Activated T-helper 2 cell treated with anti-CD3 and anti-CD28 coated beads, Interferon-gamma antibody, Interleukin-2, Interleukin-4, amounts not matched to agents 10 μg/mL and 5 μg/mL and 100 μg/mL, durations not matched to agents 14 hours and 24 hours and 36 hours (primary cell): ENCODE results near the gene GLTP. TPM values are rescaled to one million over a fixed set of nuclear protein-coding genes. Genes with fewer than 3 reads are reported as not detected.
"Not testable (repeated sequence)": the region's sequence is repeated elsewhere in the genome, so short reads cannot be mapped to it uniquely, and the experiment has no call there.

Experiments used
- DNase-seq: peaks from one replicate; pipeline ENCODE4 v3.0.0; 2021; ENCODE audit warnings: low spot score
- H3K27ac Mint-ChIP-seq: one replicate; pipeline ENCODE4 v1.8.0; 2021; ENCODE audit warnings: mixed read lengths
- H3K27me3 Mint-ChIP-seq: one replicate; pipeline ENCODE4 v1.8.0; 2021; ENCODE audit warnings: low read depth, mixed read lengths
- H3K36me3 Mint-ChIP-seq: one replicate; pipeline ENCODE4 v1.8.0; 2021; ENCODE audit warnings: low read depth, mixed read lengths
- H3K4me1 Mint-ChIP-seq: one replicate; pipeline ENCODE4 v1.8.0; 2021; ENCODE audit warnings: low read depth, mixed read lengths
- H3K4me3 Mint-ChIP-seq: one replicate; pipeline ENCODE4 v1.8.0; 2021; ENCODE audit warnings: low read depth, mild to moderate bottlenecking, moderate library complexity, mixed read lengths
- H3K9me3 Mint-ChIP-seq: one replicate; pipeline ENCODE4 v1.8.0; 2021; ENCODE audit warnings: mixed read lengths
- intact Hi-C: fragments of 100-400 bp; cut with micrococcal nuclease; formaldehyde crosslinking; loops from one replicate; pipeline ENCODE4 v1.15.1; 2023
- total RNA-seq: library from RNA; stranded (reverse); gene quantifications from 2 replicates; pipeline ENCODE4 v1.2.3, GENCODE V29; 2022

The GLTP gene
- total RNA-seq, 1 donor from 2014 or later: 27.2 TPM

- intact Hi-C loops, DNase-seq, H3K27me3 Mint-ChIP-seq, H3K9me3 Mint-ChIP-seq, H3K27ac Mint-ChIP-seq: not testable (repeated sequence)
- H3K4me1 Mint-ChIP-seq: peaks cover 15% of the 10 kb centered on the region
- H3K4me3 Mint-ChIP-seq: peak overlapping the region; percentile 42
- H3K36me3 Mint-ChIP-seq: peaks cover 12% of the 10 kb centered on the region
Observed at GRCh38 chr12:109899345-109899744, 19.0 kb upstream of the GLTP start.

GRCh38 chr12:109897029-109897428, 16.7 kb upstream of the GLTP start:
- Mint-ChIP-seq H3K27me3 (no peaks in the 10 kb centered on the region), H3K4me1 (peaks cover 28% of the 10 kb centered on the region), H3K36me3 (no peaks in the 10 kb centered on the region), H3K4me3 (no peak overlapping the region), H3K27ac (no peak overlapping the region), H3K9me3 (no peaks in the 10 kb centered on the region)
- no peak for DNase-seq
- intact Hi-C loops: no loop called here

GRCh38 chr12:109896188-109896587, 15.8 kb upstream of the GLTP start:
- Mint-ChIP-seq H3K36me3 (no peaks in the 10 kb centered on the region), H3K9me3 (no peaks in the 10 kb centered on the region), H3K4me3 (no peak overlapping the region), H3K27ac (no peak overlapping the region), H3K4me1 (peaks cover 22% of the 10 kb centered on the region), H3K27me3 (no peaks in the 10 kb centered on the region)
- intact Hi-C loops: no loop called here
- no peak for DNase-seq

- no peaks in the 10 kb centered on the region for H3K36me3 Mint-ChIP-seq
- intact Hi-C loops: no loop called here
- H3K9me3 Mint-ChIP-seq: no peaks in the 10 kb centered on the region
- peaks cover 17% of the 10 kb centered on the region for H3K4me1 Mint-ChIP-seq
- no peak overlapping the region for H3K27ac Mint-ChIP-seq
- H3K27me3 Mint-ChIP-seq: no peaks in the 10 kb centered on the region
- no peak for DNase-seq
- no peak overlapping the region for H3K4me3 Mint-ChIP-seq
Observed at GRCh38 chr12:109894939-109895338, 14.6 kb upstream of the GLTP start.

GRCh38 chr12:109893261-109893995, 13.1 kb upstream of the GLTP start:
- H3K4me1 Mint-ChIP-seq: peaks cover 28% of the 10 kb centered on the region
- no peaks in the 10 kb centered on the region for H3K36me3 Mint-ChIP-seq
- no peak overlapping the region for H3K27ac Mint-ChIP-seq
- intact Hi-C loops: no loop called here
- no peaks in the 10 kb centered on the region for H3K9me3 Mint-ChIP-seq
- H3K4me3 Mint-ChIP-seq: no peak overlapping the region
- H3K27me3 Mint-ChIP-seq: no peaks in the 10 kb centered on the region
- no peak for DNase-seq

- Mint-ChIP-seq H3K9me3 (no peaks in the 10 kb centered on the region), H3K36me3 (no peaks in the 10 kb centered on the region), H3K27ac (no peak overlapping the region), H3K4me3 (no peak overlapping the region), H3K4me1 (peaks cover 33% of the 10 kb centered on the region), H3K27me3 (no peaks in the 10 kb centered on the region)
- no peak for DNase-seq
- intact Hi-C loops: no loop called here
Observed at GRCh38 chr12:109892748-109893147, 12.4 kb upstream of the GLTP start.

GRCh38 chr12:109892165-109892715, 11.9 kb upstream of the GLTP start:
- Mint-ChIP-seq H3K36me3 (no peaks in the 10 kb centered on the region), H3K4me1 (peaks cover 37% of the 10 kb centered on the region), H3K27me3 (no peaks in the 10 kb centered on the region), H3K4me3 (no peak overlapping the region), H3K27ac (no peak overlapping the region), H3K9me3 (no peaks in the 10 kb centered on the region)
- DNase-seq: no peak
- intact Hi-C loops: no loop called here

- H3K27me3 Mint-ChIP-seq, H3K36me3 Mint-ChIP-seq, H3K4me3 Mint-ChIP-seq, intact Hi-C loops, DNase-seq, H3K27ac Mint-ChIP-seq, H3K9me3 Mint-ChIP-seq: not testable (repeated sequence)
- H3K4me1 Mint-ChIP-seq: peaks cover 37% of the 10 kb centered on the region
Observed at GRCh38 chr12:109891731-109892130, 11.4 kb upstream of the GLTP start.

GRCh38 chr12:109890620-109891170, 10.4 kb upstream of the GLTP start:
- Mint-ChIP-seq H3K27me3 (no peaks in the 10 kb centered on the region), H3K9me3 (no peaks in the 10 kb centered on the region), H3K4me1 (peaks cover 37% of the 10 kb centered on the region), H3K4me3 (no peak overlapping the region), H3K27ac (no peak overlapping the region), H3K36me3 (no peaks in the 10 kb centered on the region)
- intact Hi-C loops: no loop called here
- no peak for DNase-seq

GRCh38 chr12:109888179-109889020, 8.1 kb upstream of the GLTP start:
- DNase-seq: no peak
- no peaks in the 10 kb centered on the region for H3K9me3 Mint-ChIP-seq
- no peak overlapping the region for H3K4me3 Mint-ChIP-seq
- H3K36me3 Mint-ChIP-seq: no peaks in the 10 kb centered on the region
- peak overlapping the region; percentile 91 for H3K27ac Mint-ChIP-seq
- intact Hi-C loops: no loop called here
- peaks cover 3% of the 10 kb centered on the region for H3K27me3 Mint-ChIP-seq
- H3K4me1 Mint-ChIP-seq: peaks cover 39% of the 10 kb centered on the region

GRCh38 chr12:109885616-109886015, 5.3 kb upstream of the GLTP start:
- intact Hi-C loops: no loop called here
- no peak for DNase-seq
- Mint-ChIP-seq H3K36me3 (no peaks in the 10 kb centered on the region), H3K4me3 (no peak overlapping the region), H3K9me3 (no peaks in the 10 kb centered on the region), H3K27me3 (peaks cover 7% of the 10 kb centered on the region), H3K27ac (no peak overlapping the region), H3K4me1 (peaks cover 40% of the 10 kb centered on the region)

- Mint-ChIP-seq H3K27ac (no peak overlapping the region), H3K27me3 (peaks cover 7% of the 10 kb centered on the region), H3K4me3 (no peak overlapping the region), H3K36me3 (no peaks in the 10 kb centered on the region), H3K9me3 (no peaks in the 10 kb centered on the region), H3K4me1 (peaks cover 43% of the 10 kb centered on the region)
- intact Hi-C loops: no loop called here
- DNase-seq: no peak
Observed at GRCh38 chr12:109883461-109883860, 3.1 kb upstream of the GLTP start.

GRCh38 chr12:109881752-109882151, 1.4 kb upstream of the GLTP start:
- intact Hi-C loops: loop anchor here (2.0 kb wide), 1 partner anchor 363 kb away; no protein-coding TSS in a partner anchor
- peaks cover 31% of the 10 kb centered on the region for H3K4me1 Mint-ChIP-seq

More at GRCh38 chr12:109881752-109882151, 1.4 kb upstream of the GLTP start:
- H3K36me3 Mint-ChIP-seq: no peaks in the 10 kb centered on the region
- H3K4me3 Mint-ChIP-seq: peak overlapping the region; percentile 75
- no peak overlapping the region for H3K27ac Mint-ChIP-seq
- DNase-seq: no peak
- H3K27me3 Mint-ChIP-seq: peaks cover 7% of the 10 kb centered on the region
- no peaks in the 10 kb centered on the region for H3K9me3 Mint-ChIP-seq
